CD4-positive, alpha-beta T cell treated with Interleukin-12 subunit alpha and Interleukin-12 subunit beta, for 1 hour (primary cell): ENCODE data around the gene MAP4.
A peak's percentile ranks its signal among the peaks of the same experiment; 100 is the strongest.

Source experiments
- DNase-seq: peaks from one replicate; pipeline ENCODE4 v3.0.0-alpha.2; 2020

The MAP4 gene

DNA sequence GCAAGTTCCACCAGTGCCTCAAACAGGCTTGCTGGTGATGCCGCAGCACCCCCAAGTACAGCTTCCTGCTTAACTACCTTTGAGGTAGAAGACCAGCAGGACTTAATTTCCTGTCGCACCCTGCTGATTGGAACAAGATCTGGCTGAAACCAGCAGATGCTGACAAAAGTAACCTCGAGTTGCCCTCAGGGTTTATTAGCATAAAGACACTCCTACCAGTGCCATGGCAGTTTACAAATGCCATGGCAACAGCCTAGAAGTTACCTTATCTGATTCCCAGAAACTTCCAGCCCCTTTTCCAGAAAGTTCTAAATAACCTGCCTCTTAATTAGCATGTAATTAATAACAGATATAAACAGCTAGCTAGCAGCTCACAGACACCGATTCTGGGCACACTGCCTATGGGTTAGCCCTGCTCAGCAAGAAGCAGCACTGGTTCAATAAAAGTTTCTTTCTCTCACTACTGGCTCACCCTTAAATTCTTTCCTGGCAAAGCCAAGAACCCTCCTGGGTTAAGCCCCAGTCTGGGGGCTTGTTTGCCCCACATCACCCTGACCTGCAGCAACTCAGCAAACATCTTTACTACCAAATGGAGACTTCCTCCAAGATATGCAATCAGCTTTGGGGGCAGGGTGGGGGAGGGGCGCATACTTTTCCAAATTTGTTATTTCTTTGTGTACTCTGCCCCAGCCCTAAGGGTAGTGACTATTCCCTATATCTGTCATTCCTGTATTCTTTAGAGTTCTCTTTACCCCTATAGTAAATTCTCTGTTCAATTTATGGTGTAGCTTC is 54.2 kb downstream of the MAP4 start:
- DNase-seq, result peak; percentile 47

GRCh38 chr3:47961036-47961435 is 55.2 kb downstream of the MAP4 start:
- no peak for DNase-seq

- DNase-seq, result no peak
Measured at GRCh38 chr3:47956521-47956920, 59.7 kb downstream of the MAP4 start.

GRCh38 chr3:47954567-47954966 is 61.6 kb downstream of the MAP4 start:
- DNase-seq, result no peak

DNA sequence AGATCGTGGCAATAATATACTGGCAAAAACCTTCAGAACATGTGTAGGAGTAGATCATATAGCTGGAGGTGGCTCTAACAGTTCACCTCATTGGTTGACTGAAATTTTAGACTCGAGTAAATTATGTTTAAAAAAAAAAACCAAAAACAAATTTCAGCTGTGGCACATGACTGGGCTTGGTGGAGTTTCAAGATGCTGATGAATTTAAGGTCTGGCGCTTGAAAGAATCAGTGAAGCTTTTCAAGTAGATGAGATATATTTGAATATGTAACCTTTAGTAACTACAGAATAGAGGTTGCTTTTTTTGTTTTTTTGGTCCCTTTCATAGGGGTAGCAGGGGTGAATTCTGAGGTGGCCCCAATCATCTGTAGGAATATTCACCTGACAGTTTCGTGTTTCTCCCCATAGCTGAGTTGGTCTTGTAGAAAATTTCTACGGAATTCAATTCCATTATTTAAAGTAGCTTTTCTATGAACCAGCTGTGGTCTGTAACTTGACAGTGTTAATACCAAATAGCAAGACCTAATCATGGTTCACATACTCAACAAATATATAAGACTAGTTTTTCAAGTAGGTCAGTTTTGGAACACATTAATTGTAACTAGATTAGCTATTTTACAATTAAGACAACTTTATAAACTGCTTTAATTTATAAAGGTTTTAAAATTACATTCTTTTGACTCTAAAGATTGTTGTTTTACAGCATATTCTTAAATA is 65.6 kb downstream of the MAP4 start:
- no peak for DNase-seq

DNA sequence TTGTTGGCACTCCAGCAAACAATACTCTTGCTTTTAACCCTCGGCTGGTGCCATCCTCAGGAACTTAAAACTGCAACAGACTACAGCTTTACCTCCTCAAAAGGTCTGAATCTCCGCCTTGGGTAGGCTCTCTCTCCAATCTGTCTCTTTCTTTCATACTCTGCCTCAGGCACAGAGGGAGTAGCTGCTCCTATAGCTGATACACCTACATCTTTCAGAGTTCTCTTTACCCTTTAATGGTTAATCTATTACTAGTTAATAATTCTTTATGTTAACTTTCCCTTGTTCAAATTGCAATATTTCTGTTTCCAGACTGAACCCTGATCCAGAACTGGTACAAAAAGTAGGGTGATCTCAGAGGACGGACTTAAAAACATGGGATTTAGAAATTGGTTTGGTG is 66.2 kb downstream of the MAP4 start:
- DNase-seq, result no peak

DNA sequence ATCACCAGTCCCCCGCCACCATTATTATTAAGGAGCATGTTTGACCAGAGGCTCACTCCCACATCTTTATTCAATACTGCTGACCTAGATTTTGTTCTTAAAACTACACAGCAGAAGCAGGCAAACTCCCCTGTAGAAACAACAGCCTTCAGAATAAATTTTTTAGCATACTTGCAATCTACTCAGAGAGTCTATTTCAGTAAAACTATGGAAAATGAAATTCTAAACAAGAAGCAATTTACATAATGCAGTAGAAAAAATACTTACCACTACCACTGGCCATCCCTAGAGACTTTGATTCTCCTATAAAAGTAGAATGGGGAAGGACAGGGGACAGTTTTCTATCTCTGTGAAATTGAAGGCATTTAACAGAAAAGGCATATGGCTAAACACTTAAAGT is 76.0 kb downstream of the MAP4 start:
- DNase-seq, result no peak

DNA sequence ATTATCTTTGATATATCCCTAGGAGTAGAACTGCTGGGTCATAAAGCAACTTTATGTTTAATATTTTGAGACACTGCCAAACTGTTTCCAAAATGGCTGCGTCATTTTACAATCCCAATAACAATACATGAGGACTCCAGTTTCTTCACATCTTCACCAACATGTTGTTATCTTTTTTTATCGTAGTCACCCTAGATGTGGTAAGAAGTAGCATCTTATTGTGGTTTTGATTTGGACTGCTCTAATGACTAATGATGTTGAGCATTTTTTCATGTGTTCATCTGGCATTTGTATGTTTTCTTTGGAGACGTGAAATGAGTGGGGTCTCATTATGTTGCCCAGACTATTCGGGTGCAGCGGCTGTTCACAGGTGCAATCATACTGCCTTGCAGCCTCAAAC is 83.8 kb downstream of the MAP4 start:
- no peak for DNase-seq

GRCh38 chr3:47930979-47931378 is 85.2 kb downstream of the MAP4 start:
- no peak for DNase-seq

- DNase-seq, result no peak
Measured at GRCh38 chr3:47916696-47917095, 99.5 kb downstream of the MAP4 start.

DNA sequence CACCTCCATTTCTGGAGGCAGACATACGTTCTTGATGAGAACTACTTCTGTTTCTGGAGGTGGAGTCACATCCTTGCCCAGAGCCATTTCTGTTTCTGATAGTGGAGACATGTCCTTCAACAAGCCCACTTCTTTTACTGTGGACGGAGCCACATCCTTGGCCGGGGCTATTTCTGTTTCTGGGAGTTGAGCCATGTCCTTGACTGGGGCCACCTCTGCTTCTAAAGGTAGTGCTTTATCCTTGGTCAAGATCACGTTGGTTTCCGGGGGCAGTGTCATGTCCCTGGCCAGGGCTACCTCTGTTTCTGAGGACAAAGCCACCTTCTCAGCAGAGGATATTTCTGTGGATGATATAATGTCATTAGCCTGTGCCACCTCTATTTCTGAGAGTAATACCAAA is 100.0 kb downstream of the MAP4 start:
- DNase-seq, result no peak

DNA sequence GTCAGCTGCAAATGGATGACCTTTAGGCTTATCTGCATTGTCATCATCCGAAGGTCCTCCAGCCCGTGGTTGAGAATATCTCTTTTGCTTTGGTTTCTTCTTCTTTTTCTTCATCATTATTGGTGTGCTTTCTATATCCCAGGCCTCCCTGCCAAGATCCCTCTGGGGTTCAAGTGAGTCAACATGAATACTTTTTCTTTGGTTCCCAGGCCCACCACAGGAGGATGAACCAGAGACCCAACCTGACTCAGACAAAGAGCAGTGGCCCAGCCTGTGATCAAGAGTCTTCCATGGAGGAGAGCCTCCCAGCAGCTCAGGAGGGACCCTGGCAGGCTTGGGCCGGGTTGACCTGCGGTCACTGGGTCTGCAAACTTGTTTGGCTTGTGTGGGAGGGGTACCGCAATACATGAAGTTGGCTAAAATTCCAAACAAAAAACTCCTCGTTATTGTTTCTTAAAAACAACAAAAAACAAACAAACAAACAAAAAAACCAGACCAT is 104.2 kb downstream of the MAP4 start:
- no peak for DNase-seq

- DNase-seq, result no peak
Measured at GRCh38 chr3:47910777-47911440, 105.3 kb downstream of the MAP4 start.

GRCh38 chr3:47910233-47910632 is 106.0 kb downstream of the MAP4 start:
- DNase-seq, result no peak

- DNase-seq, result no peak
Measured at GRCh38 chr3:47909607-47910006, 106.6 kb downstream of the MAP4 start.

DNA sequence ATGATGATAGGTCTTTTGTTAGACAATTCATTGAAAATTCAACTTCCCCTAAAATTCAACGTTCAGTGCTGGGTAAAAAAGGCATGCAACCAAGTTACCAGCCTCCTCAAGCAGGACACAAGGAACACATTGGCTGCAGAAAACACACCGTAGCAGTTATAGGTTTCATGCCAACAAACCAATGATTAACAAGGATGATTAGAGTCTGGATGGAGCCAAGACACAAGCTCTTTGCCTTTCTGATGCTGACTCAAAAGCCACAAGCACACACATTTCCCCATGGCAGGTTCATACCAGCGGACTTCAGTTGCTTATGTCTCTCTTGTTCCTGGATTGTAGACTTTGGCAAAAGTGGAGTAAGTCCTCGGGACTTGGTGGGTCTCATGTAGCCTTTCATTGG is 107.5 kb downstream of the MAP4 start:
- no peak for DNase-seq

GRCh38 chr3:47907784-47908183 is 108.4 kb downstream of the MAP4 start:
- no peak for DNase-seq

DNA sequence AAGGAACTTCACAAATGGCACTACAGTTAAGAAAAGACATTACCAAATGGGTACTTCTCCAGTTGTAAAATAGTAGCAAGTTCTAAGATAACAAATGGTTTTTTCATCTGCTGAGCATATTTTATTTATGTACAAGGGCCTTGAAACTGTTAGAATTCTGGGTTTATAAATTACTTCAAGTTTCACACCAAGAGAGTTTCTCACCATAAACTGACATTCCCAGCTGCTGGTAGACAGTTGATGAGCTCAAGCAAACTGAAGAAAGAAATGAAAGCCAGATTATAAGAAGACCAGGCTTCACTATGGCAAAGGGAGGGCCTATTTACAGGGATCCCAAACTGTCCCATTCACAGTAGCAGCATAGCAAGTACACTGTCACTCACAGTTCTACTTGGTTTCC is 113.5 kb downstream of the MAP4 start:
- no peak for DNase-seq

DNA sequence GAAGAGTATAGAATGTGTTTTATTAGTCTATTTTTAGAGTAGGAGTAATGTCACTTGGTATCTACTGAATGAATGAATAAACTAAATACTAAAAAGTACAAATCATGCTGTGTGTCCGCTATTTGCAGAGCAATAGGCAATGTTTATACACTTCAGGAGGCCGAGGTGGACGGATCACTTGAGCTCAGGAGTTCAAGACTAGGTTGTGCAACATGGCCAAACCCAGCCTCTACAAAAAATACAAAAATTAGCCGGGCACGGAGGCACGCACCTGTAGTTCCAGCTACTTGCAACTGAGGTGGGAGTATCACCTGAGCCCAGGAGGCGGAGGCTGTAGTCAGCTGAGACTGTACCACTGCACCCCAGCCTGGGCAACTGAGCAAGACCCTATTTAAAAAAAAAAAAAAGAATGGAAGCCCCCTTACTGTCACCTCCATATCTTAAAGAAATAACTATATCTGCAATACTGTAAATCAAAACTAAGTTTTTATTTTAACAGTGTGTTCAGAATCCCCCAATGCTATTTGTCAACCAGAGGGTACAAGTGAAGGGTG is 114.9 kb downstream of the MAP4 start:
- DNase-seq, result no peak

DNA sequence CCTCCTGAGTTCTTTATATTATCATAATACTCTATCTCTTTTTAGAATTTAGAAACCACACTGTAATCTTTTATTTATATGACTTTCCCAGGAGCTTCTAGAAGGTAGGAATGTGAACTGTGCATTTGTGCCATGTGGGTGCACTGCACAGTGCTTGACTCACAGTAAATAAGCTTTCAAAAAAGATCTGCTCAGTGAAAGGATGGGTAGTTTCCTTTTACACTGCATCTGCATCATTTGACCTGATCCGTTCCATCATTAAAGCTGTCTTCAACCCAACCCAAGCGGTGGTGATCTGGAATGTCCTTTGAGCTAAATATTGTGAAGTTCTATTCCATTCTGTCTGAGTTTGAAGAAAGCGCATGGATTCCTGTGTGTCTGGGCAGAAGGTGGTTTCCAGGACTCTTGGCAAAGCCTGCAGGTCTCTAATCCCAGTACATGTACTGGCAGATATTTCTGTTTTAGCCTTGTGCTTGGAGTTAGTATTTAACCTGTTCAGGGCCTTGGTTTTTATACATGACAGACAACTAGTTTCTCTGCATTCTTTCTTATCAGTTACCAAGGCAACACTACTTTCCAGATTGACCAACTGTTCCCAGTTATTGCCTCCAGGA is 116.6 kb downstream of the MAP4 start:
- no peak for DNase-seq

- DNase-seq, result no peak
Measured at GRCh38 chr3:47897954-47898353, 118.3 kb downstream of the MAP4 start.

GRCh38 chr3:47896736-47897135 is 119.5 kb downstream of the MAP4 start:
- DNase-seq, result no peak

- DNase-seq, result no peak
Measured at GRCh38 chr3:47895241-47895640, 121.0 kb downstream of the MAP4 start.
